Stimulated activated CD4-positive, alpha-beta T cell treated with anti-CD3 and anti-CD28 coated beads, TNF-alpha, amount 100 ng/mL, for 24 hours (primary cell): ENCODE data around the gene SEMA5A.

Experiments used
- DNase-seq, 3 experiments: peaks; one replicate each; pipeline ENCODE4 v3.0.0-alpha.2; 2020; ENCODE audit warnings: low read depth in 3 of 3

Gene SEMA5A

GRCh38 chr5:9212605-9213004, 333.3 kb downstream of the SEMA5A start:
- no peak for DNase-seq

- no peak for DNase-seq
Measured at GRCh38 chr5:9209846-9210492, 335.9 kb downstream of the SEMA5A start.

- no peak for DNase-seq
Measured at GRCh38 chr5:9207817-9208418, 338.0 kb downstream of the SEMA5A start.

GRCh38 chr5:9202636-9203035, 343.2 kb downstream of the SEMA5A start:
- no peak for DNase-seq

- no peak for DNase-seq
Measured at GRCh38 chr5:9201761-9202160, 344.1 kb downstream of the SEMA5A start.

- no peak for DNase-seq
Measured at GRCh38 chr5:9201011-9201410, 344.9 kb downstream of the SEMA5A start.

GRCh38 chr5:9198394-9198793, 347.5 kb downstream of the SEMA5A start:
- DNase-seq = no peak

GRCh38 chr5:9197881-9198260, 348.0 kb downstream of the SEMA5A start:
- no peak for DNase-seq

GRCh38 chr5:9196403-9197227, 349.3 kb downstream of the SEMA5A start:
- no peak for DNase-seq

- no peak for DNase-seq
Measured at GRCh38 chr5:9194509-9194908, 351.4 kb downstream of the SEMA5A start.

- no peak for DNase-seq
Measured at GRCh38 chr5:9192266-9192665, 353.6 kb downstream of the SEMA5A start.

GRCh38 chr5:9189681-9190080, 356.2 kb downstream of the SEMA5A start:
- no peak for DNase-seq

- no peak for DNase-seq
Measured at GRCh38 chr5:9188956-9189355, 356.9 kb downstream of the SEMA5A start.

- DNase-seq = no peak
Measured at GRCh38 chr5:9188131-9188530, 357.7 kb downstream of the SEMA5A start.

GRCh38 chr5:9187614-9188013, 358.3 kb downstream of the SEMA5A start:
- no peak for DNase-seq

GRCh38 chr5:9186069-9186468, 359.8 kb downstream of the SEMA5A start:
- DNase-seq = no peak

- no peak for DNase-seq
Measured at GRCh38 chr5:9183992-9184391, 361.9 kb downstream of the SEMA5A start.

- DNase-seq = no peak
Measured at GRCh38 chr5:9182899-9183695, 362.8 kb downstream of the SEMA5A start.

- no peak for DNase-seq
Measured at GRCh38 chr5:9176641-9177040, 369.2 kb downstream of the SEMA5A start.

GRCh38 chr5:9174446-9174845, 371.4 kb downstream of the SEMA5A start:
- DNase-seq = no peak

- no peak for DNase-seq
Measured at GRCh38 chr5:9173281-9174048, 372.4 kb downstream of the SEMA5A start.
